Upper lobe of right lung (tissue), 1 donor: ENCODE measurements around the gene RNF144A. TPM values are rescaled to one million over a fixed set of nuclear protein-coding genes. Genes with fewer than 3 reads are reported as not detected.

ENCODE experiments used
- ATAC-seq: fragments of 200-7000 bp; cut with Tn5 transposase; one replicate; pipeline ENCODE4 v1.9.1; 2020; ENCODE audit warnings: mild to moderate bottlenecking, moderate library complexity
- DNase-seq: peaks from one replicate; pipeline ENCODE4 v3.0.0-alpha.2; 2020
- H3K27ac ChIP-seq: fragments of 200-600 bp; one replicate; pipeline ENCODE4 v1.8.0; 2022
- H3K27me3 ChIP-seq: fragments of 200-600 bp; one replicate; pipeline ENCODE4 v1.8.0; 2022; ENCODE audit warnings: mild to moderate bottlenecking
- H3K36me3 ChIP-seq: fragments of 200-600 bp; one replicate; pipeline ENCODE4 v1.8.0; 2022
- H3K4me1 ChIP-seq: fragments of 200-600 bp; one replicate; pipeline ENCODE4 v1.8.0; 2022
- H3K4me3 ChIP-seq: fragments of 200-600 bp; one replicate; pipeline ENCODE4 v1.8.0; 2022; ENCODE audit warnings: mild to moderate bottlenecking
- H3K9me3 ChIP-seq: fragments of 200-600 bp; one replicate; pipeline ENCODE4 v1.8.0; 2022
- intact Hi-C: fragments of 100-400 bp; cut with DNase I; formaldehyde crosslinking; loops from one replicate; pipeline ENCODE4 v1.11.0; 2022
- total RNA-seq: library from RNA; stranded (reverse); fragmentation: NEBNext Ultra II Directional; extraction: Animal tissue kit (Norgen Biotek cat#: 25700); gene quantifications from one replicate; pipeline ENCODE4 v1.2.1, GENCODE V29; 2021
- TF ChIP-seq, protein P1 (sequence below): fragments of 200-600 bp; IDR thresholded peaks from one replicate; pipeline ENCODE4 v1.8.0; 2022; ENCODE audit warnings: antibody characterized with exemption
- donor health status: DM: no; HTN: yes; CAD: no; lungs with severe emphysema.

RNF144A gene
- total RNA-seq, 1 donor from 2014 or later: 16.0 TPM

DNA sequence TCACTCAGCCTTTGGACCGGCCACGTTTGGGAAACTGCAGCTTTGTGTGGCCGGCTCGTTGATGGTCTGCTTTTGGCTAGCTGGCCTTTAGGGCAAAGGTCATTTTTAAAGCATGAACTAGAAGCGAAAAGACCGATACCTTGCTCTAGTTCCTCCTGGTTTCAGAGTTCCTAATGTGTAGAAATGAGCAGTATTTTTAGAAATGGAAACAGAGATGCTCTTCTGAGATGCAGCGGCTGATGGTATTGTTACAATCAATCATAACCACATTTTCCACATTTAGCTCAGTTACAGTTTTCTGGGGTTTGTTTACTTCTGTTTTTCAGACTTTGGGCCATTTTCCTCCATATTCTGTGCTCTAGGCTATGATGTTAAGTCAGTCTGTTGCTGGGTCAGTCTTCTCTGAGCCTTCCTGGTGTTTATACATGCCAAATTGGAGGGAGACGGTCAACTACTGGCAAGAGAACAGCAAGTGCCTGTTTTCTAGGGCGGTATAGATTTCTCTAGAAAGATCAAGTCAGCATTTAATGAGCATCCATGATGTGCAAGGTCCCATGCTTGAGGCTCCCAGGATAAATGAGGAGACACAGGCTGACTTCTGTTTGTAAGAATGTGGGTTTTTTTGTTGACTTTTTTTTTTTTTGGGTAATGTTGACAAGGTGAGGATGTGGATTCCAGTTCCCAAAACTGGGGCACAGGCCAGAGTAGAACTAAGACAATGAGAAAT lies 28.0 kb downstream of the RNF144A start:
- H3K36me3 ChIP-seq: no peaks in the 10 kb centered on the region
- H3K27me3 ChIP-seq: no peaks in the 10 kb centered on the region
- TF ChIP-seq, protein P1, sequence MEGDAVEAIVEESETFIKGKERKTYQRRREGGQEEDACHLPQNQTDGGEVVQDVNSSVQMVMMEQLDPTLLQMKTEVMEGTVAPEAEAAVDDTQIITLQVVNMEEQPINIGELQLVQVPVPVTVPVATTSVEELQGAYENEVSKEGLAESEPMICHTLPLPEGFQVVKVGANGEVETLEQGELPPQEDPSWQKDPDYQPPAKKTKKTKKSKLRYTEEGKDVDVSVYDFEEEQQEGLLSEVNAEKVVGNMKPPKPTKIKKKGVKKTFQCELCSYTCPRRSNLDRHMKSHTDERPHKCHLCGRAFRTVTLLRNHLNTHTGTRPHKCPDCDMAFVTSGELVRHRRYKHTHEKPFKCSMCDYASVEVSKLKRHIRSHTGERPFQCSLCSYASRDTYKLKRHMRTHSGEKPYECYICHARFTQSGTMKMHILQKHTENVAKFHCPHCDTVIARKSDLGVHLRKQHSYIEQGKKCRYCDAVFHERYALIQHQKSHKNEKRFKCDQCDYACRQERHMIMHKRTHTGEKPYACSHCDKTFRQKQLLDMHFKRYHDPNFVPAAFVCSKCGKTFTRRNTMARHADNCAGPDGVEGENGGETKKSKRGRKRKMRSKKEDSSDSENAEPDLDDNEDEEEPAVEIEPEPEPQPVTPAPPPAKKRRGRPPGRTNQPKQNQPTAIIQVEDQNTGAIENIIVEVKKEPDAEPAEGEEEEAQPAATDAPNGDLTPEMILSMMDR: no peak
- no peak overlapping the region for H3K4me3 ChIP-seq
- no peaks in the 10 kb centered on the region for H3K4me1 ChIP-seq
- DNase-seq (no peak), ATAC-seq (no peak)
- H3K9me3 ChIP-seq: no peaks in the 10 kb centered on the region
- H3K27ac ChIP-seq: no peak overlapping the region
- intact Hi-C loops: no loop called here

DNA sequence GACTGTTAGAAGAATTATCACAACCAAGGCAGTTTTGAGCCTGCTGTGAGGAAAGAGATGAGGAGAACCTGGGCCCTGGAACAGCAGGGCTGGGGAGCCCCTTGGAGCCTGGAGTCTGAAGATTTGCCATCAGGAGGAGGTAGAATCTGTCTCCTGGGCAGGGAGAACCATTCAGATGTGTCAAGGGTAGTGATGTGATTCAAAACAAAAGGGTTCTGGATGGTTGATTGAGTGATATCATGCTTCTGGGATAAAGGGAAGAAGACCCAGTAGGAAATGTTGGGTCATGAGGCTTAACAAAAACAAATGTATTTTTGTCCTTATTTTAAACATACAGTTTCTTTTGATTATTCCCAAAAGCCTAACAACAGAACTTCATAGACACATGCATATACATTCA lies 28.6 kb downstream of the RNF144A start:
- Histone ChIP-seq H3K36me3 (no peaks in the 10 kb centered on the region), H3K4me1 (no peaks in the 10 kb centered on the region), H3K27ac (no peak overlapping the region), H3K4me3 (no peak overlapping the region), H3K9me3 (no peaks in the 10 kb centered on the region), H3K27me3 (no peaks in the 10 kb centered on the region)
- ATAC-seq (no peak), DNase-seq (no peak)
- intact Hi-C loops: no loop called here
- TF ChIP-seq, protein P1: no peak

DNA sequence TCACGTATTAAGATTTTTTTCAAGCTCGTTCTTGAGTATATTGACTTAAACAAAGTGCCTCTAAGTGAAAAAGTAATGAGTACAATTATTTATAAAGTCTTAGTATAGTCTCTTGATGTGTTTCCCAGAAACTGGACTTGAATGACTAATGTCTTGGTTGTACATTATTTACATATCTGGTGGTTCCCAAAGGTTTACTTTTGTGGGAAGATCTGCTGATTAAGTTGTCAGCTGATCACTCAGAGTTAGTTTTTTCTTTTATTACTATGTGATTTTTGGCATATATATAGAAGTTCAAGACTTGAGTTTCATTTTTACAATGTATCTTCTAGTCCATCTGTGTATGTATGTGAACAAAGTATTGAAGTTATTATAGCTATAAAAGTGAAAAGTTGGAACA lies 29.5 kb downstream of the RNF144A start:
- ATAC-seq (no peak), DNase-seq (no peak)

DNA sequence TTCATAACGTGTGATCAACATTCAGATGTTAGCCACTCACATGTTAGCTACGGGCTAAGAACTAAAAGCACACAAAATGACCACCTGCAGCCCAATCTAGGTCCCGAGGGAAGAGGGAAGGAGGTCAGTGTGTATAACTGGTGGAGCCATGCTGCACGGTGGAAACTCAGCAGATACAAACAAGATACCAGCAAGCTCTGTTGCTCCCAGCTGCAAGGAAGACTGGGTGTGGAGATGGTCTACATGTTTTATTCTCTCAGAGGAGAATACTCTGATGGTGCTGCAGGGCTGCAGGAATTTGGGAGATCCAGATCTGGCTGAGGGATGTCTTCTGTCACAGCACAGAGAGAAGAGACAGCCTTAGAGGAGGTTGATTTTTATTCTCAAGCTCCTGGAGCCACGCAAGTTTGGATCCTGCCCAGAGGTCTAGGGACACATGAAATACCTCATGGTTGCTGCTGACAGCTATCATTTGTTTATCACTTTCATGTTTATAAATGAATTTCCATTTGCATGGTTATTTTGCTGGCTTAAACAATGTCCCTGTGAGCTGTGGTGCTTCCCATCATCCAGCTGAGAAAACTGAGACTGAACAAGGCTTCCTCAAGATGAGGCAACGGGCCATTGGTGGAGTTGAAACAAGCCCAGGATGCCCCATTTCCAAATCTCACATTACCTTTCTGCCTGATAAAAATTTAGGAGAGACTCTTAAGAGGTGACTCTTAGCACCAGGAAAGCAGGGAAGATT lies 30.9 kb downstream of the RNF144A start:
- no peaks in the 10 kb centered on the region for H3K27me3 ChIP-seq
- no peak for DNase-seq
- no peaks in the 10 kb centered on the region for H3K36me3 ChIP-seq
- H3K27ac ChIP-seq: no peak overlapping the region
- H3K4me3 ChIP-seq: no peak overlapping the region
- H3K9me3 ChIP-seq: no peaks in the 10 kb centered on the region
- TF ChIP-seq, protein P1: no peak
- H3K4me1 ChIP-seq: no peaks in the 10 kb centered on the region
- intact Hi-C loops: no loop called here
- ATAC-seq: no peak

More for the DNA sequence above, 29.5 kb downstream of the RNF144A start:
- TF ChIP-seq, protein P1: no peak
- Histone ChIP-seq H3K9me3 (no peaks in the 10 kb centered on the region), H3K4me3 (no peak overlapping the region), H3K27me3 (no peaks in the 10 kb centered on the region), H3K4me1 (no peaks in the 10 kb centered on the region), H3K27ac (no peak overlapping the region), H3K36me3 (no peaks in the 10 kb centered on the region)
- intact Hi-C loops: no loop called here

DNA sequence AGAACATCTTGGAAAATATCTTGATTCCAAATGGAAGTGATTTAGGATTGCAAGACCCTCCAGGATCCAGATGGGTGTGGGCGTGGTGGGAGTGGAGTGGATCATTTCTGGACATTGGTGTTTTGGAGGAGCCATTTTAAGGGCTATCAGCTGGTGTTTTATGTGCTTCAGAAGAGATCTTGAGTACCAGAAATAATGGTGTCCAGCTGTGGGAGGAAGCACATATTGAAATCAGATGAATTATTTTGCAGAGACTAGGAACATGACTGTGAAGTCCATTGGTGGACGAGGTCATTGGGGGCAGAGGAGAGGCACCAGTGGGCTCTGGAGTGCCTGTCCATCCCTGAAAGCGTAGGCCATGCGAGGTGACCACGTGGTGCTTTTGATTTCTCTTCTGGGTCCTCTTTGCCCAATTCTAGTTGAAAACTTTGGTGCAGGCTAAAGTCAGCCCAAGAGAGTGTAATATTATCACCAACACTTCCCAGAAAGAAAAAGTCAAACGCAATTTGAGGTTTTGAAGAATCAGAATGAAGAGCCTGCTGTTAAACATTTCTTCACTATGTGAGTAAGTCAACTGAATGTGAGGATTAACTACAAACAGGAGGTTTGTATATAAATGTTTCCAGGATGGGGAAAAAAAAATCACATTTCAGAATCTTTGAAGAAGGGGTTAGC lies 31.6 kb downstream of the RNF144A start:
- ATAC-seq: no peak
- no peak overlapping the region for H3K4me3 ChIP-seq
- H3K27ac ChIP-seq: no peak overlapping the region
- no peaks in the 10 kb centered on the region for H3K4me1 ChIP-seq
- TF ChIP-seq, protein P1: no peak
- intact Hi-C loops: no loop called here
- H3K9me3 ChIP-seq: no peaks in the 10 kb centered on the region
- DNase-seq: no peak
- no peaks in the 10 kb centered on the region for H3K36me3 ChIP-seq
- no peaks in the 10 kb centered on the region for H3K27me3 ChIP-seq
